SK-N-SH treated with all-trans-retinoic acid at 6 μM for 48 hours (cell line): ENCODE data around the gene DCP2.

Source experiments
- CSRNP3 ChIP-seq: fragments of 250-450 bp; sonication (Bioruptor Pico); IDR thresholded peaks from 2 replicates; pipeline ENCODE4 v1.5.1; 2021; ENCODE audit warnings: mild to moderate bottlenecking, moderate library complexity
- RARB ChIP-seq: fragments of 250-450 bp; sonication (Bioruptor Pico); IDR thresholded peaks from 2 replicates; pipeline ENCODE4 v1.8.0; 2021; ENCODE audit warnings: mild to moderate bottlenecking, moderate library complexity
- SNAI2 ChIP-seq: fragments of 250-450 bp; sonication (Bioruptor Pico); IDR thresholded peaks from 2 replicates; pipeline ENCODE4 v1.5.0; 2020; ENCODE audit warnings: mild to moderate bottlenecking, moderate library complexity
- TSHZ2 ChIP-seq: fragments of 250-450 bp; sonication (Bioruptor Pico); IDR thresholded peaks from 2 replicates; pipeline ENCODE4 v1.5.0; 2020; ENCODE audit warnings: mild to moderate bottlenecking, moderate library complexity
- ZNF70 ChIP-seq: fragments of 450-650 bp; formaldehyde crosslinking; IDR thresholded peaks from 2 replicates; pipeline ENCODE4 v1.5.0; 2020; ENCODE audit warnings: mild to moderate bottlenecking, moderate library complexity

GRCh38 chr5:112996830-112997374 lies 20.3 kb downstream of the DCP2 start:
- TF ChIP-seq SNAI2 (CRISPR knock-in tag), result no peak
- no peak for TF ChIP-seq RARB (CRISPR knock-in tag)
- TF ChIP-seq TSHZ2 (CRISPR knock-in tag), result no peak
- no peak for TF ChIP-seq ZNF70
- no peak for TF ChIP-seq CSRNP3 (CRISPR knock-in tag)
